Upper lobe of left lung (tissue), 4 donors: ENCODE data around the gene PRAMEF6.
"Not testable (repeated sequence)": the region's sequence is repeated elsewhere in the genome, so short reads cannot be mapped to it uniquely, and the experiment has no call there.

Source experiments
- CTCF ChIP-seq, 6 experiments: fragments of 450-650 bp in 4 of 6; fragments of 200-600 bp in 2 of 6; sonication (generic) in 2 of 6; IDR thresholded peaks; one replicate each; pipeline ENCODE4 v1.5.1; 2016 to 2019; ENCODE audit warnings: antibody characterized with exemption in 6 of 6
- POLR2A ChIP-seq, 4 donors: fragments of 450-650 bp; IDR thresholded peaks; one replicate each; pipeline ENCODE4 v1.5.1; 2016 to 2017; ENCODE audit warnings: antibody characterized with exemption in 4 of 4, mild to moderate bottlenecking in 2 of 4

- not testable (repeated sequence) for TF ChIP-seq POLR2A, CTCF (IDR thresholded peaks at IDR 0.05)
These were observed 48.2 kb downstream of the PRAMEF6 start for GRCh38 chr1:12899186-12899585.
